Cardiac fibroblast (primary cell): Measurements from ENCODE around the gene EBF4.

ENCODE experiments used
- DNase-seq, 2 donors: peaks; one replicate each; pipeline versions ENCODE4 v3.0.0 to v3.0.0-alpha.2; 2010; ENCODE audit warnings: low read depth in 2 of 2
- H3K4me3 ChIP-seq, 2 donors: replicated peaks in 1 of 2; 1 replicate in 1 of 2; 2 replicates in 1 of 2; pipeline ENCODE4 v1.5.1; 2011; ENCODE audit warnings: low read depth in 2 of 2, low read length in 2 of 2, mild to moderate bottlenecking in 2 of 2, moderate library complexity in 1 of 2
- TF ChIP-seq, protein P1 (sequence below): IDR thresholded peaks from one replicate; pipeline ENCODE4 v1.5.1; 2011; ENCODE audit warnings: low read depth, mild to moderate bottlenecking, low read length, inconsistent platforms

Gene EBF4

DNA sequence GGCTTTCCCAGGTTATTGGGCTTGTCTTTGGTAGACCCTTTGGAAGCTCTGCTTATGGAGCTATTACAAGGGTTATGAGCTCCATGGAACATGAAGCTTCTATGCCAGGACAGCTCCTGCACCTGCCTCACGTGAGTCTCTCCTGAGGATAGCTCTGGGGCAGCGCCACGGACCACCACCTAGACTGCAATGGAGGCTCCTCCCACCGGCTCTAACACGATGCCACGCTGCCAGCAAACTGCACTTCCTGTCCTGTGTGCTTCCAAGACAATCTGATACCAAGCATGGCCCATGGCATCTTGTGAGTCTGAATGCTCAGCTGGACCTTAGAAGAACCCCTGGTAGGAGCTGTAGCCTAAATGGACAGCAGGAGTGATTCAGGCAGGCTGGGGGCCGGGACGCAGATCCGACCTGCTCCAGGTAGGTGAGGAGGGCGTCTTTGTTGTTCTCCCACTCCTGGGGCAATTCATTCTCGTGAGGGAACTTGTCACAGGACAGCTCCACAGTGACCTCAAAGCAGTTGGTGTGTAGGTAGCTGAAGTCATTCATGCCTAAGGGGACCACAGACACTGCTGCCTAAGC, 102.4 kb downstream of the EBF4 start:
- no peak for DNase-seq
- TF ChIP-seq, protein P1, sequence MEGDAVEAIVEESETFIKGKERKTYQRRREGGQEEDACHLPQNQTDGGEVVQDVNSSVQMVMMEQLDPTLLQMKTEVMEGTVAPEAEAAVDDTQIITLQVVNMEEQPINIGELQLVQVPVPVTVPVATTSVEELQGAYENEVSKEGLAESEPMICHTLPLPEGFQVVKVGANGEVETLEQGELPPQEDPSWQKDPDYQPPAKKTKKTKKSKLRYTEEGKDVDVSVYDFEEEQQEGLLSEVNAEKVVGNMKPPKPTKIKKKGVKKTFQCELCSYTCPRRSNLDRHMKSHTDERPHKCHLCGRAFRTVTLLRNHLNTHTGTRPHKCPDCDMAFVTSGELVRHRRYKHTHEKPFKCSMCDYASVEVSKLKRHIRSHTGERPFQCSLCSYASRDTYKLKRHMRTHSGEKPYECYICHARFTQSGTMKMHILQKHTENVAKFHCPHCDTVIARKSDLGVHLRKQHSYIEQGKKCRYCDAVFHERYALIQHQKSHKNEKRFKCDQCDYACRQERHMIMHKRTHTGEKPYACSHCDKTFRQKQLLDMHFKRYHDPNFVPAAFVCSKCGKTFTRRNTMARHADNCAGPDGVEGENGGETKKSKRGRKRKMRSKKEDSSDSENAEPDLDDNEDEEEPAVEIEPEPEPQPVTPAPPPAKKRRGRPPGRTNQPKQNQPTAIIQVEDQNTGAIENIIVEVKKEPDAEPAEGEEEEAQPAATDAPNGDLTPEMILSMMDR: no peak
- H3K4me3 ChIP-seq: no peak overlapping the region

DNA sequence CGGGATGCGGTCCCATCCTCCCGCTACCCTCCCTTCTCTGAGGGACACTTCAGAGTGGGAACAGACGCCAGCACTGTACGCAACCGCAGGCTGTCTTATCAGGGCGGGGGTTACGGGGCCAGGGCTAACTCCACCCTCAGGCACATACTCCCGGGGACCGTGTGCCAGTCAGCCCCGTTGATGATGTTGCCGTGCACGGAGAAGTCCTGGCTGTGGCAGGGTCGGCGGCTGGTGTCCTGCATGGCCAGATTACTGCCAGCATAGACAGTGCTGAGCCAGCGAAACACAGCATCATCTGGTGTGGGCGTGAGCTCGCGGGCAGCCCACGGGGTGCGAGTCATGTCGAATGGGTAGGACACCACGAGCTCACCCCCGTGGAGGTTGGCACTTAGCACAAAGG, 102.9 kb downstream of the EBF4 start:
- TF ChIP-seq, protein P1: no peak
- no peak for DNase-seq
- H3K4me3 ChIP-seq: no peak overlapping the region

DNA sequence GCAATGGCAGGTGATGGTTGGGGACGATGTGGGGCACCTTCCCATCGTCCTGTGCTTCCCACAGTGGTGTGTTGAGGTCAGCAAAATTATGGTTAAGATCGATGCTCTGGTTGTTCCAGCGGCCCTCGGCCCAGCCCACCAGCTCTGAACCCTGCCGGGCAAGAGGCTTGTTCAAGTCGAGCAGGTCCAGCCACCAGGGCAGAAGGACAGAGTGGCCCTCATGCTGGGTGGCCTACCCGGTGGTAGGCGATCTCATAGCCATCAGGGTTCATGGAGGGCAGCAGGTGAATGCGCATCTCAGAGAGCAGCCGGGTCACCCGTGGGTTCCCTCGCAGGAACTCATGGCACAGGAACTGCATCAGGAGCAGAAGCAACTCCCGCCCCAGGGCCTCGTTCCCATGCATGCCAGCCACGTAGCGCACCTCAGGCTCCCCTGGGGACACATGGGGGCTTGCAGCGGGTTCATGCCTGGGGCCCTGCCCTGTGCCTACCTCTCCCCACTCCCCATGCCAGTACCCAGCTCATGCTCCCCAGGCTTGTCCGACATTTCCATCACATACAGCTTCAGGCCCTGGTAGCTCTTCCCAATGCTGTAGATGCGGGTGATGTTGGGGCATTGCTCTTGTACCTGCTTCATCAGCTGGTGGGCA, 103.6 kb downstream of the EBF4 start:
- DNase-seq: no peak
- H3K4me3 ChIP-seq: no peak overlapping the region
- TF ChIP-seq, protein P1: no peak

DNA sequence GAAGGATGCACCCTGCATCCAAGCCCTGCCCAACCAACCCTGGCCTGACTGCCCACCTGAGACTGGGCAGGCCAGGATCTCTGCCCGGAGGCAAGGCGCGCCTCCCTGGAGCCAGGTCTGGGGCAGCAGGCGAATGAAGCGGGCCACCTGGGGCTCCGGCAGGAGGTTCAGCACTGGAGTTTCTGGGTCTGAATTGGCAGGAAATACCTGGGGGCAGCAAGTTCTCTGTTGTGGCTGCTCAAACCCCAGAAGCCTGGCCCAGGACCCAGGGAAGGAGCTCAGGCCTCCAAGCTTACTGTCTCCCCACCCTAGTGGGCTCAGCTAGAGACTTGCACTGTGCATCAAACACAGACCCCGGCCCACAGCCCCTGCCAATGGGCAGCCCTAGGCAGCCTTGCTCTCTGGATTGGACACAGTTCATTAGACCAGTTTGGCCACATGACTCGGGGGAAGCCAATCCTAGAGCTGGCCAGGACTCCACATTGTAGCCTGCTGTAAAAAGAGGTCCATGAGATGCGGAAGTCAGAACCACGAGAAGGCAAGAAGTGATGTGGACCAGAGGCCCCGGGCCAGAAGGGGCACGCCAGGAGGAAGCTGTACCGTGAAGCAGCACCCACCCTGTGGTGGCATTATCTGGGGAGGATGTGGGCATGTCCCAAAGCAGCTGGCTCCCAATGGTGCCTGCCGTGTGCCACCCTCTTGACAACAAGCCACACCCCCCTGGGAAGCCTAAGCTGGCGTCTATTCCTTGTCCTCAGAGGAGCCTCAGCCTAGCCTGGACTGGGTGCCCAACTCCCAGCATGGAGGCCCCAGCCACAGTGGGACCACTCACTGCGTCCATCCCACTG, 104.8 kb downstream of the EBF4 start:
- DNase-seq: no peak
- TF ChIP-seq, protein P1: no peak
- H3K4me3 ChIP-seq: no peak overlapping the region

DNA sequence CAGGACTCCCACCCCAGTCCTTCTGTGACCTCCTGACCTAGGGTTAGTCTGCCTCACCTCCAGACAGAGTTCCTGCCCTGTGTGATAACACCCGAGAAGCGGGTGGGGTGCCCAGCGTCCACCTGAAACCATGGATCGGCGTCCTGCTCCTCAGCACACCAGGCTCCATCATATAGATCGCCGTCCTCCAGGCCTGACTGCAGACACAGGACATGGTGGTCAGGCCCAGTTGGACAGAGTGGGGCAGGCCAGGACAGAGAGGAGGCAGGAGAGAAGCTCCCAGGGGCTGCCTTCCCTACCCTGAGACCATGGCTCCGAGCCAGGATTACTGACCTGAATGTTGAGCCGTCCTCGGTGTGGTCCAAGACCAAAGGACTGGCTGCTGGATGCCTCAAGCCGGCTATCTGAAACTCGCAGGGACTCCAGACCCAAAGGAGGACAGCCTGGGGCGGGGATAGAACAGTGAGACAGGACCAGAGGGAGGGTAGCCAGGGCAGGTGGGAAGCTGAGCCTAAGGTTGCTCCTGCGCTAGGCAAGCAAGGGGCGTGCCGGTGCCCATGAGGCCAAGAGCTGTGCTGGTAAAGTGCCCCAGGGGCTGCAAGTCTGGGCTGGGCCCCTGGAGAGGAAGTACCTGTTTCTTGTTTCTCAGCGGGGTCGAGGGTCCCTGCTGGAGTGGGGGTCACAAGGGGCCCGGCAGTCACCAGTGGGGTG, 105.7 kb downstream of the EBF4 start:
- H3K4me3 ChIP-seq: no peak overlapping the region
- DNase-seq: no peak
- TF ChIP-seq, protein P1: no peak

DNA sequence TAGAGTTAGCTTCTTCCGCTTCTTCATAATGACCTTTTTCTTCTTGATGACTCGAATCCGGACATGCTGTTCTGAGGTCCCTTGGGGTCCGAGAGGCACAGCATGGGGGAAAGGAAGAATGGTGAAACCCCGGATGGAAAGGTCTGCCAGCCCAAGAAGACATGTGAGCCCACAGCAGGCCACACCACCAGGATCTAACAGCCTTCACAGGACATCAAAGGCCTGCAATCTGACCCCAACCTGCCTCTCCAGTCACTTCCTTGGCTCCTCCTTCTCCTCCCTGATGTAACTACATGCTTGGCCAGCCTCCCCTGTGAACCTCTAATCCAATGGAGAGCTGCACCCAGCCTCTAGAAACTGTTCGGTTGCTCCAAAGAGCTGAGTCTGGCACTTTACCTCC, 106.2 kb downstream of the EBF4 start:
- TF ChIP-seq, protein P1: no peak
- peak in 1 of 2 donors; percentile 30 for DNase-seq
- H3K4me3 ChIP-seq: no peak overlapping the region
